PC-3 (cell line): ENCODE measurements around the gene NEK11. TPM values are rescaled to one million over a fixed set of nuclear protein-coding genes. Genes with fewer than 3 reads are reported as not detected.

ENCODE experiments used
- ATAC-seq: fragments of 200-7000 bp; cut with Tn5 transposase; 2 replicates; pipeline ENCODE4 v1.9.1; 2020; ENCODE audit warnings: mild to moderate bottlenecking, moderate library complexity
- BruUV-seq: library from RNA; stranded (reverse); fragments of 400-500 nt; replicated peaks from 2 replicates; lab custom pipeline; 2021; lab: Mats Ljungman, UMichigan
- CTCF ChIA-PET: fragments of 300-600 bp; sonication (Branson Sonifier 250); formaldehyde crosslinking; loops from one replicate; lab custom pipeline; 2022; ENCODE audit warnings: antibody characterized with exemption; lab: Charles Lee
- POLR2A ChIA-PET: fragments of 300-600 bp; sonication (Branson Sonifier 250); formaldehyde crosslinking; loops from one replicate; lab custom pipeline; 2022; ENCODE audit warnings: antibody characterized with exemption; ENCODE audit not compliant: unreplicated experiment; lab: Charles Lee
- DNase-seq: peaks from one replicate; pipeline ENCODE4 v3.0.0-alpha.2; 2015
- H2AFZ ChIP-seq: fragments of 300-600 bp; sonication (generic); 2 replicates; pipeline ENCODE4 v1.6.0; 2016; ENCODE audit warnings: antibody characterized with exemption, low read length
- H3F3A ChIP-seq: fragments of 300-600 bp; sonication (generic); one replicate; pipeline ENCODE4 v1.6.0; 2017; ENCODE audit warnings: antibody characterized with exemption, low read length, control low read depth, mild to moderate bottlenecking; ENCODE audit not compliant: unreplicated experiment
- H3K27ac ChIP-seq: fragments of 300-600 bp; sonication (generic); 2 replicates; pipeline ENCODE4 v1.5.1; 2016; ENCODE audit warnings: mild to moderate bottlenecking, low read length
- H3K27me3 ChIP-seq: fragments of 300-600 bp; sonication (generic); 2 replicates; pipeline ENCODE4 v1.6.1; 2016; ENCODE audit warnings: low read length, mixed read lengths
- H3K36me3 ChIP-seq: fragments of 300-600 bp; sonication (generic); 2 replicates; pipeline ENCODE4 v1.6.1; 2016; ENCODE audit warnings: low read depth, mixed run types, low read length, mixed read lengths
- H3K4me1 ChIP-seq: fragments of 300-600 bp; sonication (generic); 2 replicates; pipeline ENCODE4 v1.5.1; 2016; ENCODE audit warnings: low read length; ENCODE audit not compliant: insufficient read depth
- H3K4me2 ChIP-seq: fragments of 300-600 bp; sonication (generic); 2 replicates; pipeline ENCODE4 v1.6.0; 2016; ENCODE audit warnings: low read length
- H3K4me3 ChIP-seq: fragments of 300-600 bp; sonication (generic); 2 replicates; pipeline ENCODE4 v1.5.1; 2016; ENCODE audit warnings: mild to moderate bottlenecking, low read length, mixed read lengths
- H3K79me2 ChIP-seq: fragments of 300-600 bp; sonication (generic); 2 replicates; pipeline ENCODE4 v1.6.1; 2017; ENCODE audit warnings: low read length, mixed read lengths
- H3K9ac ChIP-seq: fragments of 300-600 bp; sonication (generic); 2 replicates; pipeline ENCODE4 v1.6.0; 2016; ENCODE audit warnings: mild to moderate bottlenecking, low read length
- H3K9me2 ChIP-seq: fragments of 300-600 bp; sonication (generic); replicated peaks from 2 replicates; pipeline ENCODE4 v1.6.1; 2016; ENCODE audit warnings: mixed run types, low read length, mixed read lengths
- H3K9me3 ChIP-seq: fragments of 300-600 bp; sonication (generic); 2 replicates; pipeline ENCODE4 v1.6.1; 2016; ENCODE audit warnings: low read length, mixed read lengths
- H4K20me1 ChIP-seq: fragments of 300-600 bp; sonication (generic); 2 replicates; pipeline ENCODE4 v1.6.1; 2016; ENCODE audit warnings: low read length, mixed read lengths
- CTCF ChIP-seq: fragments of 300-600 bp; sonication (generic); conservative IDR thresholded peaks from 2 replicates; pipeline ENCODE4 v1.5.1; 2017; ENCODE audit warnings: antibody characterized with exemption, low read depth, mild to moderate bottlenecking, low read length
- EZH2 ChIP-seq: fragments of 300-600 bp; sonication (generic); IDR thresholded peaks from one replicate; pipeline ENCODE4 v1.6.1; 2017; ENCODE audit warnings: antibody characterized with exemption, mild to moderate bottlenecking, low read length; ENCODE audit not compliant: unreplicated experiment
- EZH2phosphoT487 ChIP-seq: fragments of 300-600 bp; sonication (generic); IDR thresholded peaks from 2 replicates; pipeline ENCODE4 v1.6.1; 2018; ENCODE audit warnings: mild to moderate bottlenecking, antibody characterized with exemption, low read length, borderline replicate concordance
- intact Hi-C: fragments of 100-400 bp; cut with micrococcal nuclease; formaldehyde crosslinking; loops from 2 replicates; pipeline ENCODE4 v1.9.0; 2023
- total RNA-seq: library from RNA; depleted of rRNA; stranded (reverse); fragments of >200 nt; gene quantifications from 2 replicates; pipeline ENCODE4 v1.2.3, GENCODE V29; 2014

Gene NEK11
- total RNA-seq, 1 experiment from 2014 or later = 3.1 TPM

- peak; percentile 34 for DNase-seq
- H2AFZ ChIP-seq = 0 out of 2 replicates have a peak overlapping the region, but pooled peaks have one; percentile 37
- no peaks in the 10 kb centered on the region for H3K9me3 ChIP-seq
- no peak overlapping the region for H3K9ac ChIP-seq
- peak overlapping the region; percentile 27; the same call in 1 of the 2 replicates for H3K27ac ChIP-seq
- H3K4me1 ChIP-seq = peaks cover 60% of the 10 kb centered on the region
- no peaks in the 10 kb centered on the region for H3K27me3 ChIP-seq
- no peak overlapping the region for H3K4me3 ChIP-seq
- H3K9me2 ChIP-seq = no peaks in the 10 kb centered on the region
- no peaks in the 10 kb centered on the region for H3K79me2 ChIP-seq
- ChIA-PET CTCF (no interaction called here), POLR2A (interaction anchor here (1.1 kb wide), 1 partner anchor 28 kb away, joined by 5 read pairs; no protein-coding TSS in a partner anchor)
- TF ChIP-seq EZH2phosphoT487 (no peak), CTCF (no peak), EZH2 (no peak)
- no peaks in the 10 kb centered on the region for H4K20me1 ChIP-seq
- H3K4me2 ChIP-seq = peak overlapping the region; percentile 47
- intact Hi-C loops = loop anchor here (1.0 kb wide), 1 partner anchor 8 kb away; no protein-coding TSS in a partner anchor
- peak; percentile 27 for ATAC-seq
- no peaks in the 10 kb centered on the region for H3K36me3 ChIP-seq
- BruUV-seq = no TSS peak
- no peaks in the 10 kb centered on the region for H3F3A ChIP-seq
Measured at GRCh38 chr3:131353016-131353877, 326.6 kb downstream of the NEK11 start.

- no peaks in the 10 kb centered on the region for H3K79me2 ChIP-seq
- TF ChIP-seq EZH2phosphoT487 (no peak), CTCF (no peak), EZH2 (no peak)
- intact Hi-C loops = loop anchor here (1.0 kb wide), 1 partner anchor 7 kb away; no protein-coding TSS in a partner anchor
- ChIA-PET POLR2A (interaction anchor here (1.1 kb wide), 1 partner anchor 27 kb away, joined by 5 read pairs; no protein-coding TSS in a partner anchor), CTCF (no interaction called here)
- ATAC-seq = peak; percentile 33
- H4K20me1 ChIP-seq = no peaks in the 10 kb centered on the region
- H3F3A ChIP-seq = no peaks in the 10 kb centered on the region
- no peak overlapping the region for H2AFZ ChIP-seq
- H3K9me2 ChIP-seq = no peaks in the 10 kb centered on the region
- peaks cover 53% of the 10 kb centered on the region for H3K4me1 ChIP-seq
- BruUV-seq = no TSS peak
- H3K27me3 ChIP-seq = no peaks in the 10 kb centered on the region
- H3K27ac ChIP-seq = 0 out of 2 replicates have a peak overlapping the region, but pooled peaks have one; percentile 8
- no peak overlapping the region for H3K9ac ChIP-seq
- peak; percentile 38 for DNase-seq
- H3K4me3 ChIP-seq = no peak overlapping the region
- 0 out of 2 replicates have a peak overlapping the region, but pooled peaks have one; percentile 11 for H3K4me2 ChIP-seq
- H3K36me3 ChIP-seq = no peaks in the 10 kb centered on the region
- no peaks in the 10 kb centered on the region for H3K9me3 ChIP-seq
Measured at GRCh38 chr3:131353986-131354385, 327.3 kb downstream of the NEK11 start.
